Omental fat pad (tissue), 4 donors: ENCODE results near the gene KPNA3. TPM values are rescaled to one million over a fixed set of nuclear protein-coding genes. Genes with fewer than 3 reads are reported as not detected.

Experiments used
- ATAC-seq: fragments of 150-250 bp; one replicate; pipeline ENCODE4 v1.9.1; 2016; ENCODE audit warnings: mild to moderate bottlenecking, moderate library complexity; ENCODE audit not compliant: low FRiP score
- DNase-seq: peaks from one replicate; pipeline ENCODE4 v3.0.0-alpha.2; 2019; ENCODE audit warnings: low spot score
- total RNA-seq, 4 donors: library from RNA; depleted of rRNA; stranded (reverse); fragments of >200 nt; gene quantifications; one replicate each; pipeline ENCODE4 v1.1.0, GENCODE V29; 2016
- TF ChIP-seq, protein P1 (sequence below), 3 donors: fragments of 450-650 bp; IDR thresholded peaks; one replicate each; pipeline ENCODE4 v1.5.1; 2016 to 2017; ENCODE audit warnings: antibody characterized with exemption in 3 of 3, mild to moderate bottlenecking in 3 of 3, moderate library complexity in 2 of 3

KPNA3 gene
- total RNA-seq, 4 donors from 2014 or later, result 25.1 to 31.8 (median 27.6) TPM

DNA sequence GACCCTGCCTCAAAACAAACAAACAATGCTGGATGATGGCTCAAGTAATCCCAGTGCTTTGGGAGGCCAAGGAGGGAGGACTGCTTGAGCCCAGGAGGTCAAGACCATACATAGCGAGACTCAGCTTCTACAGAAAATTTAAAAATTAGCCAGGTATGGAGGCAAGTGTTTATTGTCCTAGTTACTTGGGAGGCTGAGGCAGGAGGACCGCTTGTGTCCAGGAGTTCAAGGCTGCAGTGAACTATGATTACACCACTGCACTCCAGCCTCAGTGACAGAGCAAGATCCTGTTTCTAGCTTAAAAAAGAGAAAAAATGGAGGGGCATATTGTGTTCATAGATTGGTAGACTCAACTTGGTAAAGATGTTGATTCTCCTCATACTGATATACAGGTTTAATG is 36.2 kb downstream of the KPNA3 start:
- DNase-seq (no peak), ATAC-seq (no peak)
- TF ChIP-seq, protein P1, sequence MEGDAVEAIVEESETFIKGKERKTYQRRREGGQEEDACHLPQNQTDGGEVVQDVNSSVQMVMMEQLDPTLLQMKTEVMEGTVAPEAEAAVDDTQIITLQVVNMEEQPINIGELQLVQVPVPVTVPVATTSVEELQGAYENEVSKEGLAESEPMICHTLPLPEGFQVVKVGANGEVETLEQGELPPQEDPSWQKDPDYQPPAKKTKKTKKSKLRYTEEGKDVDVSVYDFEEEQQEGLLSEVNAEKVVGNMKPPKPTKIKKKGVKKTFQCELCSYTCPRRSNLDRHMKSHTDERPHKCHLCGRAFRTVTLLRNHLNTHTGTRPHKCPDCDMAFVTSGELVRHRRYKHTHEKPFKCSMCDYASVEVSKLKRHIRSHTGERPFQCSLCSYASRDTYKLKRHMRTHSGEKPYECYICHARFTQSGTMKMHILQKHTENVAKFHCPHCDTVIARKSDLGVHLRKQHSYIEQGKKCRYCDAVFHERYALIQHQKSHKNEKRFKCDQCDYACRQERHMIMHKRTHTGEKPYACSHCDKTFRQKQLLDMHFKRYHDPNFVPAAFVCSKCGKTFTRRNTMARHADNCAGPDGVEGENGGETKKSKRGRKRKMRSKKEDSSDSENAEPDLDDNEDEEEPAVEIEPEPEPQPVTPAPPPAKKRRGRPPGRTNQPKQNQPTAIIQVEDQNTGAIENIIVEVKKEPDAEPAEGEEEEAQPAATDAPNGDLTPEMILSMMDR (IDR thresholded peaks at IDR 0.05), result no peak

DNA sequence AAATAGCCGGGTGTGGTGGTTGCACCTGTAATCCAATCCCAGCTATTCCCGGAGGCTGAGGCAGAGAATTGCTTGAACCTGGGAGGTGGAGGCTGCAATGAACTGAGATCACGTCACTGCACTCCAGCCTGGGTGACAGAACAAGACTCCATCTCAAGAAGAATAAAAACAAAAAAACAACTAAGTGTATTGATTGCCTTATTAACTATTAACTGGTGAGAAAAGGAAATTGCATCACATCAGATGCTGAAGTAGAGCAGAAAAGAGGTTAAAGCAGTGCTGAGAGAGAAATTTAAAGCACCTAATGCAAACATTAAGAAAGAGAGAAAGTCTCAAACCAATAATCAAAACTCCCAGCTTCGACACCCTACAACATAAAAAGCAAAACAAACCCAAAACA is 38.3 kb downstream of the KPNA3 start:
- ATAC-seq (no peak), DNase-seq (no peak)
- TF ChIP-seq, protein P1 (IDR thresholded peaks at IDR 0.05), result no peak

DNA sequence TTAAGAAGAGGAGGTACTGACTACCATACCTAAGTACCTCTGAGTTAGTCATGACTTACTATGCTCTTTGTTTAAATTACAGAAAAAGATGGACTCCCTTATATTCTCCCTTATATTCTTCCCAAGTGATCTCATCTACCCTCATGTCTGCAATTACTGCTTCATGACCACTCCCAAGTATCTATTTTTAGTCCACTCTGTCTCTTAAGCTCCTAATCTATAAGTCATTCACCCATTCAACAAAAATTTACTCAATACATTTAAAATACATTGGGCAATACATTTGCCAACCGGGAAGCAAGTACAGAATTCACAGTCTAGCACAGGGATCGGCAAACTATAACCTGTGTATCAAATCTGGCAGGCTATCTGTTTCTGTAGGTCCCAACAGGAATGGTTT is 42.6 kb downstream of the KPNA3 start:
- TF ChIP-seq, protein P1 (IDR thresholded peaks at IDR 0.05), result no peak
- DNase-seq, result no peak
- ATAC-seq, result no peak

DNA sequence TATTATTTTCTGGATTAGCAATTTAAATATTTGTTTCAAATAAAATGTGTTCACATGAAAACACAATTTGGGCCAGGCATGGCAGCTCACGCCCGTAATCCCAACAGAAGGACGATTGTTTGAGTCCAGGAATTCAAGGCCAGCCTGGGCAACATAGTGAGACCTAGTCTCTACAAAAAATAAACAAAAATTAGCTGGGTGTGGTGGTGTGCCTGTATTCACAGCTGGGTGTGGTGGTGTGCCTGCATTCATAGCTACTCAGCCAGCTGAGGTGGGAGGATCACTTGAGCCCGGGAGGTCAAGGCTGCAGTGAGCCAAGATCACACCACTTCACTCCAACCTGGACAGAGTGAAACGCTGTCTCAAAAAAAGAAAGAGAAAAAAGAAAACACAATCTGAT is 46.4 kb downstream of the KPNA3 start:
- no peak for ATAC-seq

DNA sequence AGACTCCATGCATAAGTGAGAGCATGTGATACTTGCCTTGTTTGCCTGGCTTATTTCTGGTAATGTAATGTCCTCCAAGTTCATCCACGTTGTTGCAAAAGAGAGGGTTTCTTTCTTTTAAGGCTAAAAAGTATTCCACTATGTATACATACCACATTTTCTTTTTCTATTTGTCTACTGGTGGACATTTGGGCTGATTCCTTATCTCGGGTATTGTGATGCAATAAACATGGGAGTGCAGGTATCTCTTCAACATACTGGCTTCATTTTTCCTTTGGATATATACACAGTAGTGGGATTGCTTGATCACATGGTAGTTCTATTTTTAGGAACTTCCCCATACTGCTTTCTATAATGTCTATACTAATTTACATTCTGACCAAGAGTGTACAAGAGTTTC is 51.6 kb downstream of the KPNA3 start:
- no peak for ATAC-seq
- TF ChIP-seq, protein P1 (IDR thresholded peaks at IDR 0.05), result no peak
- DNase-seq, result no peak

More for the DNA sequence above, 46.4 kb downstream of the KPNA3 start:
- TF ChIP-seq, protein P1 (IDR thresholded peaks at IDR 0.05), result no peak
- no peak for DNase-seq

DNA sequence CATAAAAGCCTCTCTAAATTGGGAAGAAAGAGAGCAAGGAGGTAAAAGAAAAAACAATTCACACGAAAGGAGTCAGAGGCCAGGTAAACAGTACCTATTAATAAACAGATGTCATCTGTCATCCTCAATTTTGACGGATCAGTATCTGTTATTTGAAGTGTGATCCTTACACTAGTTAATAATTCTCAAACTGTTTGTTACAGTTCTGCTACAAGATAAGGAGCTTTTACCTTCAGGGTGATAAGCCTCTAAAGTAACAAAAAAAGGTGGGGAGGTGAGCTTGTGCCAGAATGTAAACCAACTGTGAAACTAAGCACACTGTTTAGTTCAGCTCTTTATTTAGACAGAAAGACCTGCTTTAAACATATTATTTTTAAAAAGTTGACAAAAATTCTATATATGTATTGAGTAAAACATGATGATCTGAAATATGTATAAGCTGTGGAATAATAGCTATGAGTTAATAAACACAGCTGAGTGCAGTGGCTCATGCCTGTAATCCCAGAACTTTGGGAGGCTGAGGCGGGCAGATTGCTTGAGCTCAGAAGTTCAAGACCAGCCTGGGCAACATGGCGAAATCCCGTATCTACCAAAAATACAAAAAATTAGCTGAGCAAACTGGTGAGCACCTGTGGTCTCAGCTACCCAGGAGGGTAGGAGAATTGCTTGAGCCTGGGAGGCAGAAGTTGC is 52.8 kb downstream of the KPNA3 start:
- no peak for DNase-seq
- ATAC-seq, result no peak
- TF ChIP-seq, protein P1 (IDR thresholded peaks at IDR 0.05), result no peak
